MCF 10A (cell line): Measurements from ENCODE around the gene IL3. TPM values are rescaled to one million over a fixed set of nuclear protein-coding genes. Genes with fewer than 3 reads are reported as not detected.

Experiments
- Bru-seq: library from RNA; stranded (reverse); fragments of 400-500 nt; gene quantifications from one replicate; lab custom pipeline; 2021; lab: Mats Ljungman, UMichigan
- BruChase-seq, 2 experiments: library from RNA; stranded (reverse); fragments of 400-500 nt; gene quantifications; one replicate each; lab custom pipeline; 2021; lab: Mats Ljungman, UMichigan
- BruUV-seq: library from RNA; stranded (reverse); fragments of 400-500 nt; replicated peaks from 2 replicates; lab custom pipeline; 2021; lab: Mats Ljungman, UMichigan
- CTCF ChIA-PET: fragments of 300-600 bp; sonication (Branson Sonifier 250); formaldehyde crosslinking; extraction: SDS; loops from one replicate; lab custom pipeline; 2021; ENCODE audit warnings: antibody characterized with exemption, inconsistent platforms; lab: Yijun Ruan, JAX
- POLR2A ChIA-PET: fragments of 300-600, 350-650 bp; sonication (Branson Sonifier 250); formaldehyde crosslinking; extraction: SDS; loops from one replicate; lab custom pipeline; 2020; ENCODE audit warnings: antibody characterized with exemption, inconsistent platforms; lab: Yijun Ruan, JAX
- DNase-seq: peaks from one replicate; pipeline ENCODE4 v3.0.0-alpha.2; 2018; ENCODE audit not compliant: unreplicated experiment
- H3K27ac Mint-ChIP-seq: one replicate; pipeline ENCODE4 v1.8.0; 2022; ENCODE audit warnings: mild to moderate bottlenecking, low read depth, mixed read lengths; ENCODE audit not compliant: unreplicated experiment
- H3K27me3 Mint-ChIP-seq: one replicate; pipeline ENCODE4 v1.8.0; 2022; ENCODE audit warnings: mixed read lengths; ENCODE audit not compliant: insufficient read depth, unreplicated experiment
- H3K36me3 Mint-ChIP-seq: one replicate; pipeline ENCODE4 v1.8.0; 2022; ENCODE audit warnings: mild to moderate bottlenecking, moderate library complexity, mixed read lengths; ENCODE audit not compliant: insufficient read depth, unreplicated experiment
- H3K4me1 Mint-ChIP-seq: one replicate; pipeline ENCODE4 v1.8.0; 2022; ENCODE audit warnings: mixed read lengths; ENCODE audit not compliant: insufficient read depth, unreplicated experiment
- H3K4me3 Mint-ChIP-seq: one replicate; pipeline ENCODE4 v1.8.0; 2022; ENCODE audit warnings: mild to moderate bottlenecking, moderate library complexity, mixed read lengths; ENCODE audit not compliant: unreplicated experiment
- H3K9me3 Mint-ChIP-seq: one replicate; pipeline ENCODE4 v1.8.0; 2022; ENCODE audit warnings: mixed read lengths; ENCODE audit not compliant: unreplicated experiment
- CTCF ChIP-seq: fragments of 200-600 bp; IDR thresholded peaks from one replicate; pipeline ENCODE4 v1.8.0; 2022; ENCODE audit warnings: antibody characterized with exemption, mild to moderate bottlenecking; ENCODE audit not compliant: unreplicated experiment
- intact Hi-C: fragments of 100-400 bp; cut with micrococcal nuclease; formaldehyde crosslinking; loops from 2 replicates; pipeline ENCODE4 v1.14.1; 2022
- long read RNA-seq: library from polyadenylated mRNA; stranded (forward); transcript quantifications from one replicate; pipeline ENCODE4 v2.0.0, GENCODE V29; 2022
- total RNA-seq: library from RNA; stranded (reverse); gene quantifications from 2 replicates; pipeline ENCODE4 v1.2.3, GENCODE V29; 2022

Gene IL3
- not detected in 2 replicates for total RNA-seq
- Bru-seq, nascent RNA: not detected
- not detected for BruChase-seq, experiment 1, labeled RNA remaining after a 6-hour chase
- not detected for BruChase-seq, experiment 2, labeled RNA remaining after a 2-hour chase
- long read RNA-seq: 0 reads

- Mint-ChIP-seq H3K36me3 (no peaks in the 10 kb centered on the region), H3K27me3 (no peaks in the 10 kb centered on the region), H3K9me3 (no peaks in the 10 kb centered on the region), H3K4me3 (no peak within 1 kb of the TSS), H3K4me1 (peaks cover 4% of the 10 kb centered on the region), H3K27ac (no peak within 1 kb of the TSS)
- TF ChIP-seq CTCF: no peak
- ChIA-PET POLR2A (interaction anchor here (1.0 to 1.2 kb wide), 3 partner anchors 73 to 496 kb away, joined by 3 read pairs; no protein-coding TSS in a partner anchor), CTCF (interaction anchor here (0.6 to 7.2 kb wide), 9 partner anchors 11 to 472 kb away, joined by 3 to 74 read pairs (median 6); partner anchors contain the start of genes CSF2 and FNIP1)
- no TSS peak for BruUV-seq
- intact Hi-C loops: no loop called here
- DNase-seq: no peak
These were observed at the start of gene IL3 for GRCh38 chr5:132060501-132061161. Gene IL3, plus strand, starts transcription at chr5:132060655. Its CDS starts 52 bp downstream, at chr5:132060707.

DNA sequence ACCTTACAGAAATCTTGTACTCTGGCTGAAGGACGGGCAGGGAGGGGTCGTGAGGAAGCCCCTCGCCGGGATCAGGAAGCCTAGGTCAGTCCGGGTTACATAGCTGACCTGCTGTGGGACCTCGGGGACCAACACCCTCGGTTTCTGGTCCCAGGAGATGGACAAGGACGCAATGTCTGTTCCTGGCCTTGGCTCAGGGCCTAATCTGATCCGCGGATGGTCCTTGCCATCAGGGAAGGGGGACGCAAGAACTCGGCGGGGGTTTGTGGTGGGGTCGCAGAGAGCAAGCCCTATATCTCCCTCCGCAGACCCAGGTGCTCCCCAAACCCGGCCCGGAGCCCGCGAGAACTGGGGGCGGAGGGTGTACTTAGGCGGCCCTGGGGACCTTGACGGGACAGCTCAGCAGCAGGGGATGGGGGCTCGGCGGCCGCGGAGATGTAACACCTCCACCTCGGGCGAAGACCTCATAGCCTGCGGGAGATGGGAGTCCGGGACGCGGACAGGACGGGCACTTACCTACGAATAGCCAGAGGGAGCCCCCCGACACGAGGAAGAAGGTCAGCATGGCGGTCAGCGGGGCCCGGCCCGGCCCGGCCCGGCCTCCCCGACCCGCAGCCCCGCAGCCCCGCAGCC lies 49.4 kb upstream of the IL3 start:
- no peaks in the 10 kb centered on the region for H3K36me3 Mint-ChIP-seq
- no peak overlapping the region for H3K27ac Mint-ChIP-seq
- peaks cover 12% of the 10 kb centered on the region for H3K27me3 Mint-ChIP-seq
- no peak for DNase-seq
- intact Hi-C loops: no loop called here
- POLR2A ChIA-PET: interaction anchor here (1.4 kb wide), 1 partner anchor 10 kb away, joined by 3 read pairs; no protein-coding TSS in a partner anchor
- no TSS peak for BruUV-seq
- CTCF ChIA-PET: interaction anchor here (0.6 to 7.8 kb wide), 3 partner anchors 52 to 421 kb away, joined by 3 to 171 read pairs (median 4); no protein-coding TSS in a partner anchor
- H3K9me3 Mint-ChIP-seq: no peaks in the 10 kb centered on the region
- no peak for TF ChIP-seq CTCF
- H3K4me3 Mint-ChIP-seq: peak overlapping the region; percentile 50
- H3K4me1 Mint-ChIP-seq: peaks cover 18% of the 10 kb centered on the region

DNA sequence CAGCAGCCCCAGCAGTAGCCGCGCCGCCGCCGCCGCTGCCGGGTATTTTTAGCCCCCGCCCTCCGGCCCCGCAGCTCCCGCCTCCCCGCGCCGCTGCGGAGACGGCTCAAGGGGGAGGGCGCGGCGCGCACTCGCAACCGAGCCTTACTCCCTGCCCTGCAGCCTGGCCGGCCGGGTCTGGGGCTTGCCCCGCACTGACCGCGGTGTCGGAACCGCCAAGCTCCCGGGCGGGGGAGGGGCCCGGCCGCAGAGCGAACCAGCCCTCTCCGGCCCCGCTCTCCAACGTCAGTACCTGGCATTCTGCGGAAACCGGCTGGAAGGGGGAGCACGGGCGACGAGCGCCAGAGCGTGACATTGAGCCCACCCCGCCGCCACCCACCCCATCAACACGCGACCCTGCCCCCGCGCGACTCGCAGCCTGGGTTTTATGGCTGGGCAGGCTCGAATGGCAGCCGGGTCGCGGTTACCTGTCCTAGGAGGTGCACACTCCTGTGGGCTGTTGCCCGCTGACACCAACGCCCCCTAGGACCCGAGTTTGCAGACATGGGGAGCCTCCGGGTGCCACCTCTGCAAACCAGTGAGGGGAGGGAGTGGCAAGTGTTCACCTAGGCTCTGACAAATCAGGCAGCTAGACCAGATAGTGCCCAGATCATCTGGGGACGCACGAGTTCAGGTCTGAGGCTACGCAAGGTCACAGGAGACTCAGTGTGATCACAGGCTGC lies 48.7 kb upstream of the IL3 start, which contains the start of gene ACSL6:
ACSL6 (minus strand) TSS at position 37 of the 722 bp plus-strand sequence. CDS start 105 bp downstream, outside the sequence.
- Mint-ChIP-seq H3K27ac (no peak within 1 kb of the TSS), H3K4me1 (peaks cover 18% of the 10 kb centered on the region), H3K27me3 (peaks cover 19% of the 10 kb centered on the region), H3K4me3 (peak within 1 kb of the TSS; percentile 50), H3K36me3 (no peaks in the 10 kb centered on the region), H3K9me3 (no peaks in the 10 kb centered on the region)
- DNase-seq: no peak
- ChIA-PET POLR2A (interaction anchor here (1.4 kb wide), 1 partner anchor 11 kb away, joined by 3 read pairs; no protein-coding TSS in a partner anchor), CTCF (interaction anchor here (0.6 to 1.5 kb wide), 3 partner anchors 51 to 422 kb away, joined by 3 to 4 read pairs (median 3); no protein-coding TSS in a partner anchor)
- no TSS peak for BruUV-seq
- intact Hi-C loops: no loop called here
- TF ChIP-seq CTCF: no peak
